HepG2 (cell line): ENCODE measurements around the gene NKAIN2. TPM values are rescaled to one million over a fixed set of nuclear protein-coding genes. Genes with fewer than 3 reads are reported as not detected.

ENCODE experiments used
- EP300 ChIP-seq, 3 experiments: sonication (generic) in 1 of 3; formaldehyde crosslinking in 1 of 3; IDR thresholded peaks; 2 replicates each; pipeline versions ENCODE4 v1.5.1 to v1.6.1; 2011 to 2020; ENCODE audit warnings: low read depth in 2 of 3, low read length in 2 of 3, borderline replicate concordance in 1 of 3, improper control_type of control experiment in 1 of 3, mild to moderate bottlenecking in 1 of 3, missing genetic modification reagents in 1 of 3, moderate library complexity in 1 of 3
- GABPA ChIP-seq, 2 experiments: IDR thresholded peaks; 2 replicates each; pipeline ENCODE4 v1.6.1; 2011 to 2016; ENCODE audit warnings: low read depth in 2 of 2, low read length in 1 of 2, missing biosample characterization in 1 of 2, missing genetic modification characterization in 1 of 2
- GZF1 ChIP-seq: sonication (generic); formaldehyde crosslinking; IDR thresholded peaks from 2 replicates; pipeline ENCODE4 v1.5.1; 2020; ENCODE audit warnings: mild to moderate bottlenecking, missing genetic modification reagents
- ZNF672 ChIP-seq: sonication (generic); formaldehyde crosslinking; IDR thresholded peaks from 2 replicates; pipeline ENCODE4 v1.8.1; 2022; ENCODE audit warnings: missing genetic modification reagents
- polyA plus RNA-seq, 8 experiments: library from polyadenylated mRNA; depleted of rRNA in 3 of 8; stranded (reverse) in 7 of 8; unstranded in 1 of 8; fragments of >200 nt; fragmentation: Illumina TruSeq in 4 of 8; extraction: Trizol in 4 of 8; gene quantifications; 2 replicates each; pipeline versions ENCODE4 v1.2.1 to v1.2.3, GENCODE V29; 2011 to 2016; ENCODE audit warnings: low read depth in 4 of 8, missing spikeins in 1 of 8, mixed read lengths in 1 of 8; ENCODE audit not compliant: insufficient read depth in 1 of 8
- total RNA-seq, 5 experiments: library from RNA; depleted of rRNA; stranded (reverse); fragments of >200 nt; fragmentation: Illumina TruSeq; extraction: Trizol; gene quantifications; 2 replicates each; pipeline ENCODE4 v1.2.3, GENCODE V29; 2016; ENCODE audit warnings: low read depth in 1 of 5
- TF ChIP-seq, protein P1 (sequence below), 2 experiments: sonication (generic) in 1 of 2; formaldehyde crosslinking in 1 of 2; IDR thresholded peaks; 2 replicates each; pipeline versions ENCODE4 v1.4.0 to v1.6.1; 2016 to 2020; ENCODE audit warnings: borderline replicate concordance in 1 of 2, low read depth in 1 of 2, mild to moderate bottlenecking in 1 of 2, missing genetic modification reagents in 1 of 2
- TF ChIP-seq, protein P2 (sequence below): sonication (generic); formaldehyde crosslinking; IDR thresholded peaks from 2 replicates; pipeline ENCODE4 v1.9.0; 2021; ENCODE audit warnings: missing genetic modification reagents, mild to moderate bottlenecking, borderline replicate concordance
- TF ChIP-seq, protein P3 (sequence below): sonication (generic); formaldehyde crosslinking; IDR thresholded peaks from 2 replicates; pipeline ENCODE4 v1.4.0; 2020; ENCODE audit warnings: missing genetic modification reagents
- TF ChIP-seq, protein P4 (sequence below): IDR thresholded peaks from 2 replicates; pipeline ENCODE4 v1.6.1; 2012; ENCODE audit warnings: low read depth, low read length, improper control_type of control experiment

Gene NKAIN2
- total and polyA plus RNA-seq, 2 of the 13 experiments (the other 11 are each of a cell fraction or from before 2014, with no cell fraction given), result not detected

DNA sequence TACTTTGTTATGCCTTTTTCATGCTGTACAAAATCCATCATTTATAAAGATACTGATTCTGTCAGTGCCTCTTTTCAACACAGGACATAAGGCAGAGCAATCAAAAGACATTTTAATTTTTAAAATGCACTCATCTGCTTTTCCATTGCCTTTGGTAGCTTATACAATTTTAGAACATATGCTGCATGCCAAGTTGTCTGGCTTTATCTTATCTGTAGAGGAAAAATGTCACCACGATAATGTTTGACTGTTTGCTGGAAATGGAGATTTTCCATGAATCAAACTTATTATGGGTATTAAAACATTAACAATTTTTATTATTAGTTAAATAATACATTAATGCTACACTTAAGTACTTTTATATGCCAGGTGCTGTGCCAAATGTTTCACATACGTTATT lies 50.5 kb downstream of the NKAIN2 start (continued):
- no peak for TF ChIP-seq EP300 (IDR thresholded peaks at IDR 0.05; ENCODE audit: low read depth in 2 of 2, low read length in 2 of 2)
- no peak for TF ChIP-seq EP300 (CRISPR knock-in tag; IDR thresholded peaks at IDR 0.05; ENCODE audit: borderline replicate concordance)
- TF ChIP-seq, protein P1, sequence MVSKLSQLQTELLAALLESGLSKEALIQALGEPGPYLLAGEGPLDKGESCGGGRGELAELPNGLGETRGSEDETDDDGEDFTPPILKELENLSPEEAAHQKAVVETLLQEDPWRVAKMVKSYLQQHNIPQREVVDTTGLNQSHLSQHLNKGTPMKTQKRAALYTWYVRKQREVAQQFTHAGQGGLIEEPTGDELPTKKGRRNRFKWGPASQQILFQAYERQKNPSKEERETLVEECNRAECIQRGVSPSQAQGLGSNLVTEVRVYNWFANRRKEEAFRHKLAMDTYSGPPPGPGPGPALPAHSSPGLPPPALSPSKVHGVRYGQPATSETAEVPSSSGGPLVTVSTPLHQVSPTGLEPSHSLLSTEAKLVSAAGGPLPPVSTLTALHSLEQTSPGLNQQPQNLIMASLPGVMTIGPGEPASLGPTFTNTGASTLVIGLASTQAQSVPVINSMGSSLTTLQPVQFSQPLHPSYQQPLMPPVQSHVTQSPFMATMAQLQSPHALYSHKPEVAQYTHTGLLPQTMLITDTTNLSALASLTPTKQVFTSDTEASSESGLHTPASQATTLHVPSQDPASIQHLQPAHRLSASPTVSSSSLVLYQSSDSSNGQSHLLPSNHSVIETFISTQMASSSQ (IDR thresholded peaks at IDR 0.05; ENCODE audit: low read depth), result no peak
- TF ChIP-seq, protein P1 (CRISPR knock-in tag; IDR thresholded peaks at IDR 0.05; ENCODE audit: borderline replicate concordance), result no peak
- TF ChIP-seq GZF1, result no peak
- TF ChIP-seq, protein P2, sequence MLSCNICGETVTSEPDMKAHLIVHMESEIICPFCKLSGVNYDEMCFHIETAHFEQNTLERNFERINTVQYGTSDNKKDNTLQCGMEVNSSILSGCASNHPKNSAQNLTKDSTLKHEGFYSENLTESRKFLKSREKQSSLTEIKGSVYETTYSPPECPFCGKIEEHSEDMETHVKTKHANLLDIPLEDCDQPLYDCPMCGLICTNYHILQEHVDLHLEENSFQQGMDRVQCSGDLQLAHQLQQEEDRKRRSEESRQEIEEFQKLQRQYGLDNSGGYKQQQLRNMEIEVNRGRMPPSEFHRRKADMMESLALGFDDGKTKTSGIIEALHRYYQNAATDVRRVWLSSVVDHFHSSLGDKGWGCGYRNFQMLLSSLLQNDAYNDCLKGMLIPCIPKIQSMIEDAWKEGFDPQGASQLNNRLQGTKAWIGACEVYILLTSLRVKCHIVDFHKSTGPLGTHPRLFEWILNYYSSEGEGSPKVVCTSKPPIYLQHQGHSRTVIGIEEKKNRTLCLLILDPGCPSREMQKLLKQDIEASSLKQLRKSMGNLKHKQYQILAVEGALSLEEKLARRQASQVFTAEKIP (CRISPR knock-in tag), result no peak
- TF ChIP-seq, protein P3, sequence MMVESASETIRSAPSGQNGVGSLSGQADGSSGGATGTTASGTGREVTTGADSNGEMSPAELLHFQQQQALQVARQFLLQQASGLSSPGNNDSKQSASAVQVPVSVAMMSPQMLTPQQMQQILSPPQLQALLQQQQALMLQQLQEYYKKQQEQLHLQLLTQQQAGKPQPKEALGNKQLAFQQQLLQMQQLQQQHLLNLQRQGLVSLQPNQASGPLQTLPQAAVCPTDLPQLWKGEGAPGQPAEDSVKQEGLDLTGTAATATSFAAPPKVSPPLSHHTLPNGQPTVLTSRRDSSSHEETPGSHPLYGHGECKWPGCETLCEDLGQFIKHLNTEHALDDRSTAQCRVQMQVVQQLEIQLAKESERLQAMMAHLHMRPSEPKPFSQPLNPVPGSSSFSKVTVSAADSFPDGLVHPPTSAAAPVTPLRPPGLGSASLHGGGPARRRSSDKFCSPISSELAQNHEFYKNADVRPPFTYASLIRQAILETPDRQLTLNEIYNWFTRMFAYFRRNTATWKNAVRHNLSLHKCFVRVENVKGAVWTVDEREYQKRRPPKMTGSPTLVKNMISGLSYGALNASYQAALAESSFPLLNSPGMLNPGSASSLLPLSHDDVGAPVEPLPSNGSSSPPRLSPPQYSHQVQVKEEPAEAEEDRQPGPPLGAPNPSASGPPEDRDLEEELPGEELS, result no peak
- TF ChIP-seq, protein P4, sequence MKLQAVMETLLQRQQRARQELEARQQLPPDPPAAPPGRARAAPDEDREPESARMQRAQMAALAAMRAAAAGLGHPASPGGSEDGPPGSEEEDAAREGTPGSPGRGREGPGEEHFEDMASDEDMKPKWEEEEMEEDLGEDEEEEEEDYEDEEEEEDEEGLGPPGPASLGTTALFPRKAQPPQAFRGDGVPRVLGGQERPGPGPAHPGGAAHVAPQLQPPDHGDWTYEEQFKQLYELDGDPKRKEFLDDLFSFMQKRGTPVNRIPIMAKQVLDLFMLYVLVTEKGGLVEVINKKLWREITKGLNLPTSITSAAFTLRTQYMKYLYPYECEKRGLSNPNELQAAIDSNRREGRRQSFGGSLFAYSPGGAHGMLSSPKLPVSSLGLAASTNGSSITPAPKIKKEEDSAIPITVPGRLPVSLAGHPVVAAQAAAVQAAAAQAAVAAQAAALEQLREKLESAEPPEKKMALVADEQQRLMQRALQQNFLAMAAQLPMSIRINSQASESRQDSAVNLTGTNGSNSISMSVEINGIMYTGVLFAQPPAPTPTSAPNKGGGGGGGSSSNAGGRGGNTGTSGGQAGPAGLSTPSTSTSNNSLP, result no peak
- no peak for TF ChIP-seq ZNF672 (CRISPR knock-in tag)
- no peak for TF ChIP-seq GABPA (IDR thresholded peaks at IDR 0.05; ENCODE audit: low read depth, low read length)
- TF ChIP-seq GABPA (CRISPR knock-in tag; IDR thresholded peaks at IDR 0.05; ENCODE audit: low read depth), result no peak
